IPS DF 6.9 (cell line): ENCODE measurements around the gene MTA1.

Experiments
- DNase-seq: peaks from one replicate; pipeline ENCODE4 v3.0.0-alpha.2; 2013; ENCODE audit warnings: low read depth, low spot score
- H3K27ac ChIP-seq: one replicate; pipeline ENCODE4 v1.5.1; 2013; ENCODE audit warnings: low read length, control low read depth
- H3K27me3 ChIP-seq: 2 replicates; pipeline ENCODE4 v1.6.1; 2013; ENCODE audit warnings: mild to moderate bottlenecking, low read length; ENCODE audit not compliant: control insufficient read depth, insufficient read depth
- H3K36me3 ChIP-seq: 2 replicates; pipeline ENCODE4 v1.6.1; 2013; ENCODE audit warnings: low read length; ENCODE audit not compliant: control insufficient read depth, insufficient read depth
- H3K4me1 ChIP-seq: 2 replicates; pipeline ENCODE4 v1.6.1; 2013; ENCODE audit warnings: low read length; ENCODE audit not compliant: control insufficient read depth, insufficient read depth
- H3K4me3 ChIP-seq: 2 replicates; pipeline ENCODE4 v1.5.1; 2013; ENCODE audit warnings: mild to moderate bottlenecking, low read length
- H3K9me3 ChIP-seq: 2 replicates; pipeline ENCODE4 v1.6.1; 2013; ENCODE audit warnings: low read length, inconsistent platforms; ENCODE audit not compliant: control insufficient read depth, insufficient read depth
- WGBS: extraction: QIAGEN DNeasy Blood & Tissue Kit; methylation state at CpG from one replicate; pipeline ENCODE4 v1.1.7; 2013; ENCODE audit warnings: mixed read lengths, missing lambda C conversion rate; ENCODE audit not compliant: insufficient read length, insufficient coverage; 5-methylcytosine and 5-hydroxymethylcytosine counted together

The MTA1 gene

DNA sequence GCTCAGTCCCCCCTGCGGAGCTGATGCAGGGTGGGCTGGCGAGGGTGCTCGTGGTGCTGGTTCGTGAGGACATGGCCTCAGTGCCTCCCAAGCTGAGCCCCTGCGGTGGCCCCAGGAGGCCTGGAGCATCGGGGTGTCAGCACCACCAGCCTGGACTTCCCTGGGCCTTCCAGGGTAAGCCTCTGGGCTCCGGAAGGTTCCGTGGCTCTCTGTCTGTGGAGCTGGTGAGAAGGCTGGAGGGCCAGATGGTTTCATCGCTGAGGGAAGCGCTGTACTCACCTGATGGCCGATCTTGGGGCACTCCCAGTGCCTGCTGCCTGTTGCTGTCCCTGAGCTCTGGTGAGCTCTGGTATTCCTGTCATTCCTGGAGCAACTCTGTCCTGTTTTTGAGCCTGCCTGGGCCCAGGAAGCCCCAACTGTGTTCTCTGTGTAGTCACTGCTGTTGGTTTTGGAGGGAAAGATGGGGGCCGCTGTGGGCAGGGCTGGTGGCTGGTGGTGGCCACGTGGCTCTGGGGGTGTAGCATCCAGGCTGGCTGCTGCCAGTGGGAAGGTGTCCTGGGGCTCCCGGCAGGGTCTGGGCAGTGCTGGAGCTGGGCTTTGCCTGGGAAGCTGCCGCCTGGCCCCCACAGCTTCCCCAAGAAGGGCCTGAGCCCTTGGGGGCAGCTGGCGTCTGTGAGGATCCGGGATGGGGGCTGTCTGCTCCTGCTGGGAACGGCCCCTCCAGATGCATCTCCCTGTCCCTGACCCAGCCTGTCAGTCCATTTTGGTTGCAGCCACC lies 18.3 kb downstream of the MTA1 start:
- no peak for DNase-seq
- no CpG with 5 or more reads among the region's 18 CpGs for WGBS
- H3K36me3 ChIP-seq = peaks cover 20% of the 10 kb centered on the region

GRCh38 chr14:105439179-105439578 lies 19.6 kb downstream of the MTA1 start:
- no peak overlapping the region for H3K4me3 ChIP-seq
- H3K9me3 ChIP-seq = no peaks in the 10 kb centered on the region
- peaks cover 23% of the 10 kb centered on the region for H3K36me3 ChIP-seq
- DNase-seq = no peak
- no peak overlapping the region for H3K27ac ChIP-seq
- no CpG with 5 or more reads among the region's 11 CpGs for WGBS
- H3K4me1 ChIP-seq = no peaks in the 10 kb centered on the region
- no peaks in the 10 kb centered on the region for H3K27me3 ChIP-seq

More for the DNA sequence above, 18.3 kb downstream of the MTA1 start:
- H3K27ac ChIP-seq = no peak overlapping the region
- no peaks in the 10 kb centered on the region for H3K27me3 ChIP-seq
- H3K9me3 ChIP-seq = no peaks in the 10 kb centered on the region
- peaks cover 3% of the 10 kb centered on the region for H3K4me1 ChIP-seq
- no peak overlapping the region for H3K4me3 ChIP-seq

DNA sequence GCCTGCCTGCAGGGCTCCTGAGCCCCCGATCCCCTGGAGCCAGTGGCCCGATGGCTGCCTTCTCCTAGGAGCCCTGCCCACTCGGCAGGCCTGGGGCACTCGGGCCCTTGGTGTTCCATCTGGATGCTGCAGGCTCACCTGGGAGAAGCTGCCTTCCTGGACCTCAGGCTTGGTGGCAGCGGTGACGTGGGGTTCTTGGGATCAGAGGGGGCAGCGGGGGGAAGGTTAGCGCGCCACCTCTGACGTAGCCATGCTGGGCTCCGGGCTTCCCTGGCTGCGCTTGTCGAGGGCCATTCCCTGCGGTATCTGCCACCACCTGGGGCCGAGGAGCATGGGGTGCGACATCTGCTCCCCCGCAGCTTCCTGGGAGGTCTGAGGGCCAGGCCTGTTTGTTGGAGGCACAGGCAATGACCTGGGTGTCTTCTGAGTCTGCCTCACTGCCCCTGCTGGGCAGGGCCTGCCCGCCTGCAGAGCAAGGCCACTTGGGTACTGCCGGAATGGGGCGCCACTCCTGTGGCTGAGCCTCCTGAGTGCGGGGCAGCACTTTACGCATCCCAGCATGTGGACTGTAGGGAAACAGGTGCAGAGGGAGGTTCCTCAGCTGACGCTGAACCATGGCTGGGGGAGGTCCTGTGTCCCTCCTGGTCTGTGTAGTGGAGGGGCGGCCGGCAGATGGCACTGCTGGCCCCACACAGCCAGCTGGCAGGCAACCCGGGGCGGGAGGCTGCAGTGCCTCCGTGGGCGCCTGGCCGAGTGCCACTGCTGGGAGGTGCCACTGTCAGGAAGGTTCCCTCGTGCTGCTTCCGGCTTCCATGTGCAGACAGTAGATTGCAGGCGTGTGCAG lies 20.3 kb downstream of the MTA1 start:
- Histone ChIP-seq H3K9me3 (no peaks in the 10 kb centered on the region), H3K36me3 (peaks cover 23% of the 10 kb centered on the region), H3K27me3 (no peaks in the 10 kb centered on the region), H3K4me3 (no peak overlapping the region), H3K4me1 (no peaks in the 10 kb centered on the region), H3K27ac (no peak overlapping the region)
- no peak for DNase-seq
- WGBS = no CpG with 5 or more reads among the region's 33 CpGs

GRCh38 chr14:105440554-105440900 lies 20.9 kb downstream of the MTA1 start:
- no CpG with 5 or more reads among the region's 15 CpGs for WGBS
- no peak overlapping the region for H3K27ac ChIP-seq
- peaks cover 26% of the 10 kb centered on the region for H3K36me3 ChIP-seq
- H3K27me3 ChIP-seq = no peaks in the 10 kb centered on the region
- no peaks in the 10 kb centered on the region for H3K4me1 ChIP-seq
- H3K4me3 ChIP-seq = no peak overlapping the region
- no peaks in the 10 kb centered on the region for H3K9me3 ChIP-seq
- DNase-seq = no peak

GRCh38 chr14:105440992-105441391 lies 21.4 kb downstream of the MTA1 start:
- peaks cover 26% of the 10 kb centered on the region for H3K36me3 ChIP-seq
- no peaks in the 10 kb centered on the region for H3K9me3 ChIP-seq
- H3K27ac ChIP-seq = no peak overlapping the region
- no CpG with 5 or more reads among the region's 9 CpGs for WGBS
- no peak overlapping the region for H3K4me3 ChIP-seq
- H3K4me1 ChIP-seq = no peaks in the 10 kb centered on the region
- DNase-seq = no peak
- no peaks in the 10 kb centered on the region for H3K27me3 ChIP-seq

DNA sequence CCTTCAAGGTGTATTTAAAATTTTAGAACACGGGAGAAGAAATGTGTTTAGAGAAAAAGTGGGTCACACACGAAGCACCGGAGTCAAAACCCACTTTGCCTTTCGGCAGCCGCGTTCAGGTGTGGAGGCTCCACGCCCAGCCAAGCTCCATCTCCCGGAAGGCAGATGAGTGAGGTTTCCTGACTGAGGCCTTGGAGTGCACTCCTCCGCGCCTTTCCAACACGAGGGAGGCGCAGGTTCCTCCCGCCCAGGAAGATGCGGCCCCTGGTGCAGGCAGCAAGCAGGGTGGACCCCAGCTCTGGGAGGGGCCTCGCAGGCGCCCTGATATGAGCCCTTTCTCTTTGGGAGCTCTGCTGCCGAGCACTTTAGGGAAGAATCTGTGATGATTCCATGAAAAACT lies 22.5 kb downstream of the MTA1 start:
- peaks cover 29% of the 10 kb centered on the region for H3K36me3 ChIP-seq
- H3K27ac ChIP-seq = no peak overlapping the region
- no peaks in the 10 kb centered on the region; the same call in 1 of the 2 replicates for H3K4me1 ChIP-seq
- no peaks in the 10 kb centered on the region for H3K9me3 ChIP-seq
- H3K27me3 ChIP-seq = no peaks in the 10 kb centered on the region
- H3K4me3 ChIP-seq = no peak overlapping the region
- no peak for DNase-seq
- no CpG with 5 or more reads among the region's 17 CpGs for WGBS

GRCh38 chr14:105442834-105443233 lies 23.2 kb downstream of the MTA1 start:
- Histone ChIP-seq H3K9me3 (no peaks in the 10 kb centered on the region), H3K27me3 (no peaks in the 10 kb centered on the region), H3K4me3 (no peak overlapping the region), H3K27ac (no peak overlapping the region), H3K4me1 (no peaks in the 10 kb centered on the region; the same call in 1 of the 2 replicates), H3K36me3 (peaks cover 30% of the 10 kb centered on the region)
- no CpG with 5 or more reads among the region's 12 CpGs for whole genome bisulfite sequencing
- DNase-seq = no peak

DNA sequence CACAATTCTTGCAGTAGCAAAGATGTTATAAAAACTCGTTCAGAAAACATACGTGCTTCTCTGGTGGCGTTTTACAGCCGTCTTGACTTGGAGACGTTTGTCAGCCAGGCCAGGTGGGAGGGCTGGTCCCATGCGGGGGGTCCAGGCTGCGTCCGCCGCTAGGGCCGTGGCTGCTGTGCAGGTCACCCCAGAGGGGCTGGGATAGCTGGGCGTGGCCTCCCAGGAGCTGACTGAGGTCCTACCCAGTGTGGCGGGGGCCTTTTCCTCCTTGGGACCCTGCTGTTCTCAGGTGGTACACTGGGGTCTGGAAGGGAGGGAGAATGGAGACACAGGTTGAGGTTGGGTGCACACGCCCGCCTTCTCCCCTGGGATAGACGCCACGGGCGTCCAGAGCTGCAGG lies 25.2 kb downstream of the MTA1 start:
- Histone ChIP-seq H3K9me3 (no peaks in the 10 kb centered on the region), H3K27me3 (no peaks in the 10 kb centered on the region), H3K4me3 (no peak overlapping the region), H3K36me3 (peaks cover 26% of the 10 kb centered on the region), H3K4me1 (no peaks in the 10 kb centered on the region; the same call in 1 of the 2 replicates), H3K27ac (no peak overlapping the region)
- no peak for DNase-seq
- no CpG with 5 or more reads among the region's 17 CpGs for WGBS

DNA sequence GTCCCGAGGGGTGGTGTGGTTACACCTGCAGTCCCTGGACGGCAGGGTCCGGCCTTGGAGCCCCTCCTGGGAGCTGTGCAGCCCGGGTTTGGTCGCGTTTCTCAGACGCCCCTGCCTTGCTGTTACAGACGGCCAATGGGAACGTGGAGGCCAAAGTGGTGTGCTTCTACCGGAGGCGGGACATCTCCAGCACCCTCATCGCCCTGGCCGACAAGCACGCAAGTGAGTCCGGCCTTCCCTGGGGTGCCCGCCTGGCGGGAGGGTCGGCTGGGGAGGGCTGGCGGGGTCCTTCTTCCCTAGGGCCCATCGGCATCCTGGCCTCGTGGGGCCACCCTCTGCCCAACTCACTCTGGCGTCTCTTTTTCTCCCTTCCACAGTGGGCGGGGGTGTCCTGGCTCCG lies 25.7 kb downstream of the MTA1 start:
- DNase-seq = no peak
- peaks cover 30% of the 10 kb centered on the region for H3K36me3 ChIP-seq
- H3K4me3 ChIP-seq = no peak overlapping the region
- H3K4me1 ChIP-seq = no peaks in the 10 kb centered on the region; the same call in 1 of the 2 replicates
- no CpG with 5 or more reads among the region's 24 CpGs for WGBS
- H3K27ac ChIP-seq = no peak overlapping the region
- H3K9me3 ChIP-seq = no peaks in the 10 kb centered on the region
- no peaks in the 10 kb centered on the region for H3K27me3 ChIP-seq

GRCh38 chr14:105445901-105446845 lies 26.5 kb downstream of the MTA1 start:
- Histone ChIP-seq H3K4me3 (no peak overlapping the region), H3K36me3 (peaks cover 37% of the 10 kb centered on the region), H3K27ac (no peak overlapping the region), H3K9me3 (no peaks in the 10 kb centered on the region), H3K27me3 (no peaks in the 10 kb centered on the region), H3K4me1 (no peaks in the 10 kb centered on the region; the same call in 1 of the 2 replicates)
- WGBS = no CpG with 5 or more reads among the region's 26 CpGs
- DNase-seq = no peak
